HepG2 (cell line): ENCODE results near the gene SMAP1. TPM values are rescaled to one million over a fixed set of nuclear protein-coding genes. Genes with fewer than 3 reads are reported as not detected.

Source experiments
- ATAC-seq: fragments of 200-7000 bp; cut with Tn5 transposase; 3 replicates; pipeline ENCODE4 v1.9.1; 2020; ENCODE audit warnings: mild to moderate bottlenecking, moderate library complexity
- BruUV-seq: library from RNA; stranded (reverse); fragments of 400-500 nt; replicated peaks from 2 replicates; lab custom pipeline; 2021; lab: Mats Ljungman, UMichigan
- CTCF ChIA-PET: fragments of 300-600 bp; formaldehyde crosslinking; extraction: SDS; loops from one replicate; lab custom pipeline; 2021; ENCODE audit warnings: low total read pairs, inconsistent platforms, low intra/inter-chr PET ratio; lab: Yijun Ruan, JAX
- POLR2A ChIA-PET: fragments of 350-600 bp; sonication (Branson Sonifier 250); formaldehyde crosslinking; loops from one replicate; lab custom pipeline; 2020; ENCODE audit warnings: antibody characterized with exemption, inconsistent platforms; lab: Yijun Ruan, JAX
- DNase-seq: peaks from one replicate; pipeline ENCODE4 v3.0.0-alpha.2; 2015; ENCODE audit warnings: low spot score
- FAIRE-seq: peaks from 3 replicates; lab custom pipeline; 2011; peaks lifted over from hg19 to GRCh38; lab: Jason Lieb, UNC
- H2AFZ ChIP-seq: one replicate; pipeline ENCODE4 v1.6.1; 2011; ENCODE audit warnings: low read length, inconsistent platforms
- H3K27ac ChIP-seq: fragments of 300-600 bp; 3 replicates; pipeline ENCODE4 v1.8.0; 2011; ENCODE audit warnings: mixed run types, mild to moderate bottlenecking, mixed read lengths, low read length, inconsistent platforms; ENCODE audit not compliant: insufficient read depth; ENCODE audit errors: extremely low read length
- H3K27me3 ChIP-seq, 2 experiments: fragments of 200-600 bp in 1 of 2; 2 replicates in 1 of 2; 3 replicates in 1 of 2; pipeline versions ENCODE4 v1.6.0 to v1.8.0; 2011; ENCODE audit warnings: low read length in 2 of 2, mild to moderate bottlenecking in 2 of 2, moderate library complexity in 2 of 2, inconsistent platforms in 1 of 2; ENCODE audit not compliant: insufficient read depth in 2 of 2, control insufficient read depth in 1 of 2
- H3K36me3 ChIP-seq, 2 experiments: fragments of 200-600 bp in 1 of 2; replicated peaks in 1 of 2; 2 replicates in 1 of 2; 3 replicates in 1 of 2; pipeline versions ENCODE4 v1.5.1 to v1.8.0; 2011; ENCODE audit warnings: low read length in 2 of 2, inconsistent platforms in 1 of 2; ENCODE audit not compliant: insufficient read depth in 2 of 2, control insufficient read depth in 1 of 2
- H3K4me1 ChIP-seq: 2 replicates; pipeline ENCODE4 v1.5.1; 2012; ENCODE audit warnings: low read length, inconsistent platforms; ENCODE audit not compliant: insufficient read depth
- H3K4me2 ChIP-seq: 2 replicates; pipeline ENCODE4 v1.6.0; 2011; ENCODE audit warnings: low read depth, low read length, inconsistent platforms
- H3K4me3 ChIP-seq, 3 experiments: fragments of 200-600 bp in 1 of 3; sonication (generic), shearing (Covaris generic) in 1 of 3; replicated peaks in 1 of 3; 2 replicates each; pipeline ENCODE4 v1.5.1; 2011 to 2016; ENCODE audit warnings: low read length in 3 of 3, inconsistent platforms in 2 of 3, low read depth in 2 of 3, mild to moderate bottlenecking in 2 of 3, control low read depth in 1 of 3, mixed read lengths in 1 of 3; ENCODE audit not compliant: insufficient read depth in 1 of 3
- H3K79me2 ChIP-seq: one replicate; pipeline ENCODE4 v1.6.1; 2011; ENCODE audit warnings: low read length, inconsistent platforms; ENCODE audit not compliant: insufficient read depth
- H3K9ac ChIP-seq: 2 replicates; pipeline ENCODE4 v1.6.0; 2011; ENCODE audit warnings: mild to moderate bottlenecking, low read depth, low read length, inconsistent platforms; ENCODE audit not compliant: insufficient read depth
- H3K9me3 ChIP-seq: 2 replicates; pipeline ENCODE4 v1.5.1; 2012; ENCODE audit warnings: mild to moderate bottlenecking, low read length
- H4K20me1 ChIP-seq: 2 replicates; pipeline ENCODE4 v1.6.0; 2011; ENCODE audit warnings: inconsistent platforms, mild to moderate bottlenecking, low read length, moderate library complexity; ENCODE audit not compliant: insufficient read depth
- DMAP1 ChIP-seq: IDR thresholded peaks from 2 replicates; pipeline ENCODE4 v1.6.1; 2016
- DRAP1 ChIP-seq: IDR thresholded peaks from 2 replicates; pipeline ENCODE4 v1.6.1; 2016; ENCODE audit warnings: missing genetic modification reagents, missing compliant biosample characterization
- ELK4 ChIP-seq: sonication (generic); formaldehyde crosslinking; IDR thresholded peaks from 2 replicates; pipeline ENCODE4 v1.9.0; 2021; ENCODE audit warnings: missing genetic modification reagents, borderline replicate concordance
- JUN ChIP-seq: sonication (generic); formaldehyde crosslinking; IDR thresholded peaks from 2 replicates; pipeline ENCODE4 v1.4.0; 2020; ENCODE audit warnings: mild to moderate bottlenecking, missing genetic modification reagents
- KAT8 ChIP-seq: IDR thresholded peaks from 2 replicates; pipeline ENCODE4 v1.6.1; 2016; ENCODE audit warnings: missing genetic modification reagents, missing compliant biosample characterization
- KLF13 ChIP-seq: sonication (generic); formaldehyde crosslinking; IDR thresholded peaks from 2 replicates; pipeline ENCODE4 v1.4.0; 2020; ENCODE audit warnings: mild to moderate bottlenecking, missing genetic modification reagents
- MLXIP ChIP-seq: sonication (generic); formaldehyde crosslinking; IDR thresholded peaks from 2 replicates; pipeline ENCODE4 v1.9.0; 2021; ENCODE audit warnings: missing genetic modification reagents, borderline replicate concordance
- MTA3 ChIP-seq: sonication (generic); formaldehyde crosslinking; IDR thresholded peaks from 2 replicates; pipeline ENCODE4 v1.4.0; 2020; ENCODE audit warnings: missing genetic modification reagents
- MTERF4 ChIP-seq: sonication (generic); formaldehyde crosslinking; IDR thresholded peaks from 2 replicates; pipeline ENCODE4 v1.8.0; 2023; ENCODE audit warnings: mild to moderate bottlenecking, missing genetic modification reagents
- NFE2L2 ChIP-seq: fragments of 150-350 bp; IDR thresholded peaks from 2 replicates; pipeline ENCODE4 v1.6.1; 2014; ENCODE audit warnings: low read length
- RAD21 ChIP-seq: fragments of 450-650 bp; formaldehyde crosslinking; IDR thresholded peaks from 2 replicates; pipeline ENCODE4 v1.5.0; 2020; ENCODE audit warnings: mild to moderate bottlenecking
- STAG1 ChIP-seq: sonication (generic); formaldehyde crosslinking; IDR thresholded peaks from 2 replicates; pipeline ENCODE4 v1.4.0; 2020; ENCODE audit warnings: missing genetic modification reagents
- ZBTB26 ChIP-seq: IDR thresholded peaks from 2 replicates; pipeline ENCODE4 v1.6.1; 2016; ENCODE audit warnings: missing compliant biosample characterization, missing genetic modification reagents, borderline replicate concordance
- ZFP90 ChIP-seq: sonication (generic); formaldehyde crosslinking; IDR thresholded peaks from 2 replicates; pipeline ENCODE4 v1.8.0; 2022; ENCODE audit warnings: missing genetic modification reagents, mild to moderate bottlenecking, inconsistent platforms, borderline replicate concordance
- ZNF280B ChIP-seq: sonication (generic); formaldehyde crosslinking; IDR thresholded peaks from 2 replicates; pipeline ENCODE4 v1.5.0; 2020; ENCODE audit warnings: missing genetic modification reagents, mild to moderate bottlenecking, borderline replicate concordance
- ZNF296 ChIP-seq: sonication (generic); formaldehyde crosslinking; conservative IDR thresholded peaks from 2 replicates; pipeline ENCODE4 v1.5.0; 2020; ENCODE audit warnings: mild to moderate bottlenecking, missing genetic modification reagents
- ZNF740 ChIP-seq: sonication (generic); formaldehyde crosslinking; IDR thresholded peaks from 2 replicates; pipeline ENCODE4 v1.4.0; 2020; ENCODE audit warnings: missing genetic modification reagents
- WGBS: methylation state at CpG from one replicate; pipeline ENCODE4 v1.1.6; 2017; ENCODE audit warnings: low lambda C conversion rate; 5-methylcytosine and 5-hydroxymethylcytosine counted together
- in situ Hi-C: cut with HindIII; loops from 2 replicates; pipeline ENCODE4 v1.10.0; 2017; ENCODE audit warnings: low pct_unique_long_range_greater_than_20kb; ENCODE audit not compliant: extremely low pct_ligation_motif_present
- intact Hi-C: fragments of 100-400 bp; cut with micrococcal nuclease; formaldehyde crosslinking; loops from one replicate; pipeline ENCODE4 v1.10.0; 2022; ENCODE audit not compliant: unreplicated experiment
- polyA plus RNA-seq, 8 experiments: library from polyadenylated mRNA; depleted of rRNA in 3 of 8; stranded (reverse) in 7 of 8; unstranded in 1 of 8; fragments of >200 nt; fragmentation: Illumina TruSeq in 4 of 8; extraction: Trizol in 4 of 8; gene quantifications; 2 replicates each; pipeline versions ENCODE4 v1.2.1 to v1.2.3, GENCODE V29; 2011 to 2016; ENCODE audit warnings: low read depth in 4 of 8, missing spikeins in 1 of 8, mixed read lengths in 1 of 8; ENCODE audit not compliant: insufficient read depth in 1 of 8
- total RNA-seq, 5 experiments: library from RNA; depleted of rRNA; stranded (reverse); fragments of >200 nt; fragmentation: Illumina TruSeq; extraction: Trizol; gene quantifications; 2 replicates each; pipeline ENCODE4 v1.2.3, GENCODE V29; 2016; ENCODE audit warnings: low read depth in 1 of 5

The SMAP1 gene
- total and polyA plus RNA-seq, 2 of the 13 experiments (the other 11 are each of a cell fraction or from before 2014, with no cell fraction given), result 13.4 to 17.8 TPM

GRCh38 chr6:70680396-70680795 lies 12.7 kb downstream of the SMAP1 start:
- in situ Hi-C loops, result loop anchor here (25.0 kb wide), 1 partner anchor 468 kb away; no protein-coding TSS in a partner anchor

More at GRCh38 chr6:70680396-70680795, 12.7 kb downstream of the SMAP1 start:
- intact Hi-C loops, result no loop called here
- no peaks in the 10 kb centered on the region for H3K36me3 ChIP-seq
- FAIRE-seq (no peak), DNase-seq (no peak), ATAC-seq (no peak)
- 97% methylated on average over 4 of the region's 4 CpGs for WGBS
- H3K79me2 ChIP-seq, result peaks cover 24% of the 10 kb centered on the region
- no peaks in the 10 kb centered on the region for H3K9me3 ChIP-seq
- no peak overlapping the region for H2AFZ ChIP-seq
- no peaks in the 10 kb centered on the region for H3K4me1 ChIP-seq
- no peak overlapping the region for H3K4me3 ChIP-seq
- H3K27me3 ChIP-seq, result no peaks in the 10 kb centered on the region
- H3K27ac ChIP-seq, result no peak overlapping the region
- 0 out of 2 replicates have a peak, but pooled peaks cover 2% of the 10 kb centered on the region for H4K20me1 ChIP-seq
- BruUV-seq, result no TSS peak
- ChIA-PET POLR2A (no interaction called here), CTCF (no interaction called here)
- no peak overlapping the region for H3K4me2 ChIP-seq
- TF ChIP-seq ZNF740 (CRISPR knock-in tag) (no peak), ZBTB26 (no peak), DRAP1 (no peak), JUN (CRISPR knock-in tag) (no peak), MTA3 (CRISPR knock-in tag) (no peak), ZFP90 (CRISPR knock-in tag) (no peak), ZNF296 (CRISPR knock-in tag) (no peak), ZNF280B (no peak), MLXIP (CRISPR knock-in tag) (no peak), ELK4 (CRISPR knock-in tag) (no peak), DMAP1 (CRISPR knock-in tag) (no peak), MTERF4 (CRISPR knock-in tag) (no peak), KLF13 (CRISPR knock-in tag) (no peak), NFE2L2 (no peak), STAG1 (CRISPR knock-in tag) (no peak), KAT8 (CRISPR knock-in tag) (no peak), RAD21 (CRISPR knock-in tag) (no peak)
- H3K9ac ChIP-seq, result no peak overlapping the region
